DLD1 (cell line): ENCODE results near the gene SLC2A8.

Experiments used
- in situ Hi-C: cut with HindIII; loops from 2 replicates; pipeline ENCODE4 v1.10.0; 2017; ENCODE audit warnings: low sequenced_read_pairs

Gene SLC2A8

DNA sequence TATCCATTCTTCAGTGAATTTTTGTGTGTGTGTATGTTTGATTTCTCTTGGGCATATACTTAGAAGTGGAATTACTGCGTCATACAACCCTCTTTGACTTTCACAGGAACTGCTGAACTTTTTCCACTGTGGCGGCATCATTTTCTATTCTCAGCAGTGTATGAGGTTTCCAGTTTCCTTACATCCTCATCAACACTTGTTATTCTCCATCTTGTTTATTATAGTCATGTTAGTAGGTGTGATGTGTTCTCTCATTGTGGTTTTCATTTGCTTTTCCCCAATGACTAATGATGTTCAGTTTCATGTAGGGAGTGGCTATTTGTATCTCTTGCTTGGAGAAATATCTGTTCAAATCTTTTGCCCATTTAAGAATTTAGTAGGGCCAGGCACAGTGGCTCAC lies 29.8 kb downstream of the SLC2A8 start:
- in situ Hi-C loops: no loop called here

DNA sequence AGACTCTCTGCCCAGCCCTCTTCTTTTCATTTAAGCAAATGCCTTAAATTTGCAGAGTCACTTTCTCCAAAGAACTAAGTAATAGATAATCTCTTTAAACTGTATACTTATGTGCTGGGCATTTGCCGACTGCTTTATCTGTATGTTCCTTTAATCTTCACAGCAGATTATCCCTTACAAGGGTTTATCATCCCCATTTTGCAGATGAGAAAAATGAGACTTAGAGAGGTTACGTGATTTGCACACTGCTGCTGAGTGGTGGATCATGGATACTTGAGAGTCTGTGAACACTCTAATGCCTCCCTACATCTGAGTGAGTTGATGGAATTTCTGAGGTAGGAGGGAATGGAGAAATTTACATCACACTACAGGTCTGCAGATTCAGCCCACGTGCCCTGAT lies 31.4 kb downstream of the SLC2A8 start:
- in situ Hi-C loops: no loop called here

- in situ Hi-C loops: no loop called here
Observed at GRCh38 chr9:127430415-127430814, 33.4 kb downstream of the SLC2A8 start.

- in situ Hi-C loops: no loop called here
Observed at GRCh38 chr9:127437497-127438264, 40.7 kb downstream of the SLC2A8 start.

DNA sequence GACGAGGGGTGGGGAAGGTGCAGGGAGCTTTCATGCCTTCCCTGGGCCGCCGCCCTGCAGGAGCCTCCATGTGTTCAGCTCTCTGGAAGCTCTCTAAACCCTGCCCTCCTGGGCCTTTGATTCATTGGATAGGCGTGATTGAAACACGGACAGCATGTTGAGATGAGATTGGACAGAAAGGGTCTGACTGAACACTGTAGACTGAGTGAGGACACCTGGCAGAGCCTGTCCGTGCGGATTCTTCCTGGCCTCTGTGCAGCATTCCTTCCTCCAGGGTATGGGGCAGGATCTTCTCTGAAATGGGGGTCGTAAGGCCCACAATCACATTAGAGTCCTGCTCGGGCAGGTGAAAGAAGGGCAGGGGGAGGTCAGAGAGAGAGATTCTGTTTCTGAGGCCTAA lies 41.4 kb downstream of the SLC2A8 start:
- in situ Hi-C loops: no loop called here

GRCh38 chr9:127444283-127444920 lies 47.4 kb downstream of the SLC2A8 start:
- in situ Hi-C loops: no loop called here

DNA sequence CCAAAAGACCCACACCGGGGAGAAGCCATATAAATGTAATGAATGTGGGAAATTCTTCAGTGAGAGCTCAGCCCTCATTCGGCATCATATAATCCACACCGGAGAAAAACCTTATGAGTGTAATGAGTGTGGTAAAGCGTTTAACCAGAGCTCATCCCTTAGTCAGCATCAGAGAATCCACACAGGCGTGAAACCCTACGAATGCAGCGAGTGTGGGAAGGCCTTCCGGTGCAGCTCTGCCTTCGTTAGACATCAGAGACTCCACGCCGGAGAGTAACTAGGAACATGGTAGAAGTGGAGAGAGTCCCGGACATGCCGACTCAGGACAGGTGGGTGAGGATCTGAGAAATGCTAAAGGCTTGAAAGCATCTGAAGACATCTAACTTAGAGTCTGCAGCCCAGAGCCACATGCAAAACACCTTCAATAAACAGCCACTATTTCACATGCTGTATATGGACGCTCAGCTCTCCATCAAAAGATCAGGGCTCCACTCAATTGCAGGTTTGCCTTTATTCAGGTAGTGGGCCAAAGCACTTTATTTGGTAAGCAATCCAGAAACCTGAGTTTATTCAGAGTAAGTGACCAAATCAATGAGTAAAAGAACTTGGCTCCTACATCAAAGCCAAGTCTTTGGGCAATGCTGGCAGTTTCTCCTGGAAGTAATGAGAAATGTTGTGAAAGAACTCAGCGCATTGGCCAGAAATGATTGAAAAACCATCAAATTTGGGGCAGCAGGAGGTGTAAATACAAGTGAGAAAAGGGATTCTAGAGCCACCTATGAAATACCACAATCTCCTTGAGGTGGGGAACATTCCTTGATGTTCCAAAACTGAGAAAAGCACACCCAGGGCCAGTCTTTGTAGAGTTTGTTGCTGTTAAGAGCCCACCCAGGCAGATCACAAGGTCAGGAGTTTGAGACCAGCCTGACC lies 48.2 kb downstream of the SLC2A8 start:
- in situ Hi-C loops: no loop called here

DNA sequence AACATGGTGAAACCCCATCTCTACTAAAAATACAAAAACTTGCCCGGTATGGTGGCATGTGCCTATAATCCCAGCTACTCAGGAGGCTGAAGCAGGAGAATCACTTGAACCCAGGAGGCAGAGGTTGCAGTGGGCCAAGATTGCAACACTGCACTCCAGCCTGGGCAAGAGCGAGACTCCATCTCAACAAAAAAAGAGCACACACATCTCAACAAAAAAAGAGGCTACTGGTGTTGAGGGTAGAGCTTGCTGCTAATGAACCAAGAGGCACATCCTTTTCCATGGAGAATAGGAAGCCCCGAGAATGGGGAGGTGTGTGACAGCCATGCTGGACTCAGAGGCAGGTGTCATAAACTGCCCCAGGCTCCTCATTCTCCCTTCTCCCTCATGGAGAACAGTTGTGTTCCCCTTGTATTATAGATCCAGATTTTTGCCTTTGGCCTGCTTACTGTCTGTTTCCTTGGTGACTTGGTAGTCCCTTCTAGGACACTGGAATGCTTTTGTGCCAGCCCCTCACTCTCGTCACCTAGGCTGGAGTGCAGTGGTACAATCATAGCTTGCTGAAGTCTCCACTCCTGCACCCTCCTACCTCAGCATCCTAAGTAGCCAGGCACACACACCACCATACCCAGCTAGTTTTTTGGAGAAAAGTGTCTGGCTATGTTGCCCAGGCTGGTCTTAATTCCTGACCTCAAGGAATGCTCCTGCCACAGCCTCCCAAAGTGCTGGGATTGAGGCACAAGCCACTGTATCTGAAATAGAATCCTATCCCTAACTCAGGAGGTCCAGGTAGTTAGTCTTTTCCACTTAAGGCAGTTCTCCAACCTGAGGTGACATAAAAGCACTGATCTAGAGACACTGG lies 49.1 kb downstream of the SLC2A8 start:
- in situ Hi-C loops: no loop called here

DNA sequence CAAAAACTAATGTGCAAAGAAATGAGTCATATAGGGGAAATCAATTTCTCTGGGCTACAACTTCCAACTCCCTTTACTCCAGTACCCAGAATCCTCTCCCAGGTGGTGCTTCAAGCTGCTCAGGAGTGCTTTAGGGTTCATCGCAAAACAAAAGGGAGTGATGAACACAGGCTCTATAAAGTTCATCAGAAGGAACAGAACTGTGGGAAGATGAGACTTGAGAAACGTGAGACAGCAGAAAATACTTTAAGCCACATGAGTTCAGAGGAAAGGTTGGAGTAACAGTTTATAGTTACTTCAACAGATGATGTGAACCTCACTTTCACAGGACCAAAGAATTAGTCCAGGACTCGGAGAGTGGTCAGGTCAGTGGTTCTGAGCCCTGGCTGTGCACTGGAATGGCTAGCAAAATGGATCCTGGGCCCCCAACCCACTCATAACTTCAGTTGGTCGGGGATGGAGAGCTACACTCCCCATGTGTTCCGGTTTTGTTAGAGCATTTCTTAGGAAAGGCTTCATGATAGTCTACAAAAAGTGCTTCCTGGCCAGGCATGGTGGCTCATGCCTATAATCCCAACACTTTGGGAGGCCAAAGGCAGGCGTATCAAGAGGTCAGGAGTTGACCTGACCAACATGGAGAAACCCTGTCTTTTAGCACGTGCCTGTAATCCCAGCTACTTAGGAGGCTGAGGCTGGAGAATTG lies 49.9 kb downstream of the SLC2A8 start:
- in situ Hi-C loops: no loop called here

GRCh38 chr9:127447416-127448111 lies 50.6 kb downstream of the SLC2A8 start:
- in situ Hi-C loops: no loop called here

- in situ Hi-C loops: no loop called here
Observed at GRCh38 chr9:127448112-127448805, 51.3 kb downstream of the SLC2A8 start.

- in situ Hi-C loops: no loop called here
Observed at GRCh38 chr9:127449332-127449966, 52.5 kb downstream of the SLC2A8 start.

DNA sequence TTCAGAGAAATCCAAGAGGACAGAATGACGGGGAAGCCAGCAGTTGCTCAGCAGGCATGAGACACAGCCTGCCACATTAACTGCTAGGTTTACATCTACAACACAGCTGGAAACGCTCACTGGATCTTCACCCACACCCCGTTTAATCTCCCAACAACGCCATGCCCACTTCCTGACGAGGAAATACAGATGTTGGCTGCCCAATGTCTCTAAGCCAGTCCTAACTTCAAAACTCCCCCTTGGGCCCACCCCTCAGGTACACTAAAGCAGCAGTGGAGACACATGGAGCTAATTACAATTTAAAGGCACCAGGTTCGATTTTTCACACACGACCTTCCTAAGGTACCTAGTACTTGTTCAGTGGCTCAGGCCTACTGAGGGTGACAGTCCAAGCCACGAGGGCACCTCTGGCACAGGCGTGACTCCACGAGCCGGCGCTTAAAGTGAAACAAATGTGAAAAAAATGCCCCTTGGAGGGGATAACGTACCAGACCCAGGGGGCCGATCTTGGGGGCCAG lies 53.3 kb downstream of the SLC2A8 start:
- in situ Hi-C loops: no loop called here

- in situ Hi-C loops: no loop called here
Observed at GRCh38 chr9:127450830-127451607, 54.0 kb downstream of the SLC2A8 start, which contains the start of the genes LRSAM1 and RPL12. TSS of gene LRSAM1 (plus strand) at chr9:127451510. CDS start at chr9:127454528, 3,018 bp downstream. TSS of gene RPL12 (minus strand) at chr9:127451406. CDS start at chr9:127451317, 89 bp downstream.

DNA sequence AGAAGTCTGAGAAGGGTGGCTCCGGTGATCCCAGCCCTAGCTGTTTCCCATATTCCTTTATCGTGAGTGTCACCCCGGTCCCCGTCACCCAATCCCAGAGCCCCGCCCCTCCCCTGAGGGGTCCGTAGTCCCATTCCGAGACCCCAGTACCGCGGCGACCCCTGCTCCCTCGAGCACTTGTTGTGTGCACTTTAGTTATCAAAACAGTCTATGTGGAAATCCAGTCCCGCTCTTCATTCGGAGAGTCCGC lies 54.6 kb downstream of the SLC2A8 start:
- in situ Hi-C loops: no loop called here

- in situ Hi-C loops: no loop called here
Observed at GRCh38 chr9:127451858-127452656, 55.1 kb downstream of the SLC2A8 start.

DNA sequence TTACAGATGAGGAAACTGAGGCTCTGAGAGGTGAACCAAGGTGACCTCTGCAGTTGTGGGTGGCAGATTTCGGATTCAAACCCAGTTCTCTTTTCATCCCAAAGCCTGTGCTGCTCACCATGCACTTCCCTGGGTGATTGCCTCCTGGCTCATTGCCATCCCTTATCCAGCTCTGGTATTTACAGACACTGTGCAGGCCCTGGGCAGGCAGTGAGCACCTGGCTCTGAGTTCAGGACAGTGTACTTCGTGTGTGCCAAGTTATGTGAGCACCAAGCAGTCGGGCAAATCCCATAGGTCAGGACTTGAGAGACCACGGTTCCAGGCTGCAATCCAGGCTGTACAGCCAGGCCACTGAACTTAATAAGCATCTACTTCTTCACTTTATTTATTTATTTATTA lies 55.7 kb downstream of the SLC2A8 start:
- in situ Hi-C loops: no loop called here
